Osteocyte (in vitro differentiated cells): Measurements from ENCODE around the gene UBE3D. TPM values are rescaled to one million over a fixed set of nuclear protein-coding genes. Genes with fewer than 3 reads are reported as not detected.

Source experiments
- DNase-seq: peaks from one replicate; pipeline ENCODE4 v3.0.0; 2021; ENCODE audit warnings: mixed read lengths; ENCODE audit not compliant: unreplicated experiment; ENCODE audit errors: extremely low spot score
- H3K27ac Mint-ChIP-seq: one replicate; pipeline ENCODE4 v1.8.0; 2021; ENCODE audit warnings: mild to moderate bottlenecking, mixed read lengths; ENCODE audit not compliant: unreplicated experiment
- H3K27me3 Mint-ChIP-seq: one replicate; pipeline ENCODE4 v1.8.0; 2021; ENCODE audit warnings: mixed read lengths; ENCODE audit not compliant: unreplicated experiment
- H3K36me3 Mint-ChIP-seq: one replicate; pipeline ENCODE4 v1.8.0; 2021; ENCODE audit warnings: mixed read lengths; ENCODE audit not compliant: unreplicated experiment
- H3K4me1 Mint-ChIP-seq: one replicate; pipeline ENCODE4 v1.8.0; 2021; ENCODE audit warnings: mixed read lengths; ENCODE audit not compliant: unreplicated experiment
- H3K4me3 Mint-ChIP-seq: one replicate; pipeline ENCODE4 v1.8.0; 2021; ENCODE audit warnings: mild to moderate bottlenecking, moderate library complexity, mixed read lengths; ENCODE audit not compliant: unreplicated experiment
- H3K9me3 Mint-ChIP-seq: one replicate; pipeline ENCODE4 v1.8.0; 2021; ENCODE audit warnings: mixed read lengths; ENCODE audit not compliant: unreplicated experiment
- CTCF ChIP-seq: fragments of 200-600 bp; sonication (generic); IDR thresholded peaks from 2 replicates; pipeline ENCODE4 v1.5.0; 2021; ENCODE audit warnings: antibody characterized with exemption, mild to moderate bottlenecking, moderate library complexity
- total RNA-seq: library from RNA; stranded (reverse); gene quantifications from 2 replicates; pipeline ENCODE4 v1.2.1, GENCODE V29; 2021

UBE3D gene
- total RNA-seq, 1 donor from 2014 or later = 4.8 TPM

GRCh38 chr6:82989736-82990290, 75.8 kb downstream of the UBE3D start:
- TF ChIP-seq CTCF = no peak
- peaks cover 10% of the 10 kb centered on the region for H3K36me3 Mint-ChIP-seq
- peaks cover 3% of the 10 kb centered on the region for H3K9me3 Mint-ChIP-seq
- no peak overlapping the region for H3K4me3 Mint-ChIP-seq
- peak overlapping the region; percentile 61 for H3K27ac Mint-ChIP-seq
- no peaks in the 10 kb centered on the region for H3K27me3 Mint-ChIP-seq
- DNase-seq = no peak
- peaks cover 21% of the 10 kb centered on the region for H3K4me1 Mint-ChIP-seq

- H3K27ac Mint-ChIP-seq = peak overlapping the region; percentile 1
- H3K36me3 Mint-ChIP-seq = peaks cover 10% of the 10 kb centered on the region
- H3K9me3 Mint-ChIP-seq = peaks cover 3% of the 10 kb centered on the region
- no peaks in the 10 kb centered on the region for H3K27me3 Mint-ChIP-seq
- no peak for DNase-seq
- no peak for TF ChIP-seq CTCF
- H3K4me3 Mint-ChIP-seq = no peak overlapping the region
- H3K4me1 Mint-ChIP-seq = peaks cover 21% of the 10 kb centered on the region
Observed at GRCh38 chr6:82988930-82989351, 76.7 kb downstream of the UBE3D start.

- H3K4me3 Mint-ChIP-seq = no peak overlapping the region
- TF ChIP-seq CTCF = no peak
- H3K36me3 Mint-ChIP-seq = peaks cover 4% of the 10 kb centered on the region
- H3K9me3 Mint-ChIP-seq = no peaks in the 10 kb centered on the region
- no peak for DNase-seq
- H3K27me3 Mint-ChIP-seq = no peaks in the 10 kb centered on the region
- peaks cover 24% of the 10 kb centered on the region for H3K4me1 Mint-ChIP-seq
- H3K27ac Mint-ChIP-seq = no peak overlapping the region
Observed at GRCh38 chr6:82987951-82988350, 77.7 kb downstream of the UBE3D start.

- Mint-ChIP-seq H3K4me1 (peaks cover 24% of the 10 kb centered on the region), H3K9me3 (no peaks in the 10 kb centered on the region), H3K4me3 (no peak overlapping the region), H3K27ac (no peak overlapping the region), H3K36me3 (peaks cover 4% of the 10 kb centered on the region), H3K27me3 (no peaks in the 10 kb centered on the region)
- DNase-seq = no peak
- no peak for TF ChIP-seq CTCF
Observed at GRCh38 chr6:82987416-82987815, 78.2 kb downstream of the UBE3D start.

DNA sequence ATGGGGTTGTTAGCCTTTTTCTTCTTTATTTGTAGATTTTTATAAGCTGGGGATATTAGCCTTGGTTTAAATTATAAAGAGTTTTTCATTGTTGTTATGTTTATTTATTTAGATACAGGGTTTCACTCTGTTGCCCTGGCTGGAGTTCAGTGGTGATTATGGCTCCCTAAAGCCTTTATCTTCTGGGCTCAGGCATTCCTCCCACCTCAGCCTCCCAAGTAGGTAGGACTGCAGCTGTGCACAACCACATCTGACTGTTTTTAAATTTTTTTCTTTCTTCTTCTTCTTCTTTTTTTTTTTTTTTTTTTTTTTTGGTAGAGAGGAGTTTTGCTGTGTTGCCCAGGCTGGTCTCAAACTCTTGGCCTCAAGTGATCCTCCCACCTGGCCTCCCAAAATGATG, 80.9 kb downstream of the UBE3D start:
- Mint-ChIP-seq H3K27me3 (no peaks in the 10 kb centered on the region), H3K27ac (no peak overlapping the region), H3K4me3 (no peak overlapping the region), H3K36me3 (peaks cover 1% of the 10 kb centered on the region), H3K4me1 (peaks cover 29% of the 10 kb centered on the region), H3K9me3 (no peaks in the 10 kb centered on the region)
- DNase-seq = no peak
- TF ChIP-seq CTCF = no peak
